DOHH2 (cell line): ENCODE data around the gene KRTAP3-1.

ENCODE experiments used
- CTCF ChIP-seq: fragments of 200-600 bp; sonication (generic); IDR thresholded peaks from one replicate; pipeline ENCODE4 v1.5.1; 2014; ENCODE audit warnings: antibody characterized with exemption, mild to moderate bottlenecking, low read depth, low read length; ENCODE audit not compliant: poor library complexity, severe bottlenecking
- EZH2phosphoT487 ChIP-seq: fragments of 200-600 bp; sonication (generic); IDR thresholded peaks from 2 replicates; pipeline ENCODE4 v1.6.1; 2017; ENCODE audit warnings: borderline replicate concordance, mild to moderate bottlenecking, antibody characterized with exemption, low read length, moderate library complexity, mixed read lengths

GRCh38 chr17:40993084-40993483, 15.8 kb downstream of the KRTAP3-1 start:
- TF ChIP-seq EZH2phosphoT487: no peak
- no peak for TF ChIP-seq CTCF
